Hindlimb muscle (tissue), 1 donor: ENCODE data around the gene FNTB. TPM values are rescaled to one million over a fixed set of nuclear protein-coding genes. Genes with fewer than 3 reads are reported as not detected.
A peak's percentile ranks its signal among the peaks of the same experiment; 100 is the strongest.
"Not testable (repeated sequence)": the region's sequence is repeated elsewhere in the genome, so short reads cannot be mapped to it uniquely, and the experiment has no call there.

ENCODE experiments used
- DNase-seq: peaks from one replicate; pipeline ENCODE4 v3.0.0-alpha.2; 2013
- polyA plus RNA-seq: library from polyadenylated mRNA; unstranded; fragments of 120-200 nt; gene quantifications from one replicate; pipeline ENCODE4 v1.2.1, GENCODE V29; 2013; ENCODE audit not compliant: insufficient read length

The FNTB gene
- polyA plus RNA-seq, 1 donor, result 23.9 TPM

GRCh38 chr14:65019944-65020566 is 33.4 kb downstream of the FNTB start:
- DNase-seq, result peak; percentile 67

GRCh38 chr14:65024957-65025356 is 38.3 kb downstream of the FNTB start:
- DNase-seq, result no peak

DNA sequence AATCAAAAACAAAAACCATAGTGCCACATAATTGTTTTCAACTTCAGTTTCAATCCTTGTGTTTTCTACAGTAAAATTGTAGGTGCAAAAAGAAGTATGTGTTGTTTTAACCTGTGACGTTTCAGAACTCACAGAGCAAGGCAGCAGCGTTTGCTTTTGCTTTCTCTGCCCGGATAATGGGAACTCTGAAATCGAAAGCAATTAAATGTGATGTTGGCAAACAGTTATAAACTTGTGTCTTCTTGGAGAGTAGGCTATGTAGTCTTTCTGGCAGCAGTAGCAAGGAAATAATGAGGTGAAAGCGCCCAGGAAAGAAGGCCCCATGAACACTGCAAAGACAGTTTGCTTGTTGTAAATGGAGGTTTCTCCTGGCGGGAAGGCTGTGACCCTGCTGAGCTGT is 39.1 kb downstream of the FNTB start:
- no peak for DNase-seq

DNA sequence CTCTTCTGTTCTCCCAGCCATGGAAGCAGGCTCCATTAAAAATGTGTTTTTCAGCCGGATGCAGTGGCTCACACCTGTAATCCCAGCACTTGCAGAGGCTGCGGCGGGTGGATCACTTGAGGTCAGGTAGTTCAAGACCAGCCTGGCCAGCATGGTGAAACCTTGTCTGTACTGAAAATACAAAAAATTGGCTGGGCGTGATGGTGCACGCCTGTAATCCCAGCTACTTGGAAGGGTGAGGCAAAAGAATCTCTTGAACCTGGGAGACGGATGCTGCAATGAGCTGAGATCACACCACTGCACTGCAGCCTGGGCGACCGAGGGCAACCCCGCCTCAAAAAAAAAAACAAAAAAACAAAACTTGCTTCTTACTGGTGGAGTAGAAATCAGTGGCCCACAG is 39.8 kb downstream of the FNTB start:
- no peak for DNase-seq

DNA sequence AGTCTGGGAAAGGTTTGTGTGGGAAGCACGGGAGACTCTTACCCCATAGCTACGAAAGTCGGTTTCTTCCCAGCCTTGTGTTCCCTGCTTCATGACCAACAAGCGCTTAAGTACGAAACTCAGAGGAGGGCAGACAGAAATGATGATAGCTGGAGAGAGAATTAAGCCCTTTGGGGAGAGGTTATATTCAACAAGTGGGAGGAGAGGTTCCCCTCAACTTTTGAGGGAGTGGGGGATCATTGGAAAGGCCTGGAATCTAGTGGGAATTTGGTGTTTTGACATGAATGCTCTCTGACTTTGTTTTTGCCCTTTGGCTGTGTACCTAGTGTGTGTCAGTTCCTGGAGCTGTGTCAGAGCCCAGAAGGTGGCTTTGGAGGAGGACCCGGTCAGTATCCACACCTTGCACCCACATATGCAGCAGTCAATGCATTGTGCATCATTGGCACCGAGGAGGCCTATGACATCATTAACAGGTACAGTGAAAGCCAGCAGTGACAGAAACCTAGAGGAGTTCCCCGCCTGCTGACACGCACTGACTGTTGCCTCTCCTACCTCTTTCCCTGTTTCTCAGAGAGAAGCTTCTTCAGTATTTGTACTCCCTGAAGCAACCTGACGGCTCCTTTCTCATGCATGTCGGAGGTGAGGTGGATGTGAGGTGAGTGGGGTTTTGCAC is 40.6 kb downstream of the FNTB start:
- no peak for DNase-seq

GRCh38 chr14:65028937-65029336 is 42.2 kb downstream of the FNTB start:
- DNase-seq, result no peak

DNA sequence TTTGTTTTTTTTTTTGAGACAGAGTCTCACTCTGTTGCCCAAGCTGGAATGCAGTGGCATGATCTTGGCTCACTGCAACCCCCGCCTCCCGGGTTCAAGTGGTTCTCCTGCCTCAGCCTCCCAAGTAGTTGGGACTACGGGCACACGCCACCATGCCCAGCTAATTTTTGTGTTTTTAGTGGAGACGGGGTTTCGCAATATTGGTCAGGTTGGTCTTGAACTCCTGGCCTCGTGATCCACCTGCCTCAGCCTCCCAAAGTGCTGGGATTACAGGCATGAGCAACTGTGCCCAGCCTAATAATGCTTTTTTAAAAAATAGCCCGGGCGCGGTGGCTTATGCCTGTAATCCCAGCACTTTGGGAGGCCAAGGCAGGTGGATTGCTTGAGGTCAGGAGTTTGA is 44.6 kb downstream of the FNTB start:
- DNase-seq, result not testable (repeated sequence)

DNA sequence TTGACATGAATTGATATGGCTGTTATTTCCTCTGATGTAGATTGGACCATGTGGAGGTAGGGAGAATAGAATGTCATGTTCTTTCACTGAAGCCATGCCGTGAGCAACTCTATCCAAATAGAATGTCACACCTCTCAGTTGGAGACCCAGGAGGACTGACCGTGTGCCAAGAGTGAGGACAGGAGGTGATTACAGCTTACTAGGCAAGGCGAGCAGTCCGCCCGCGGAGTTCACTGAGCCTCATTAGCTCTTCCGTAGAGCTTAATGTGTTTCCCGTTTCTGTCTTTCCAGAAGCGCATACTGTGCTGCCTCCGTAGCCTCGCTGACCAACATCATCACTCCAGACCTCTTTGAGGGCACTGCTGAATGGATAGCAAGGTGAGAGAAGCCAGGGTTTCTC is 45.6 kb downstream of the FNTB start:
- no peak for DNase-seq

- no peak for DNase-seq
Observed at GRCh38 chr14:65033181-65033580, 46.5 kb downstream of the FNTB start.

DNA sequence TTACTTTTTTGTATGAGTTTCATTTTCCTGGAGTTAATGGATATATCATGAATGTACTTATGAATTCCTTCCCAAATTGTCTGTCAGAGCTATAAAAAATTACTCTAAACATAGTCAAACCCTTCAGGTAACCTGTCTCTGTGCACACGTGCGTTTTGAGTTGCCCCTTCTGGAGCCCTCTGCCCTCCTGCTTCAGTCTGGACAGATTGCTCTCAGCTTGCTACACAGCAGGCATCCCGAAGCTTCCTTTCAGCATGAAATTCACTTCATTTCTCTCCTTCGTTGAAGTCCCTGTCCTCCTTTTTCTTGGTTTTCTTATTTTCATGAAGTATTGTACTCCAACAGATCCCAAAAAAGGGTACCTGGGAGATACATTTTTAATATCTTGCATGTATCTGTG is 47.3 kb downstream of the FNTB start:
- DNase-seq, result no peak

DNA sequence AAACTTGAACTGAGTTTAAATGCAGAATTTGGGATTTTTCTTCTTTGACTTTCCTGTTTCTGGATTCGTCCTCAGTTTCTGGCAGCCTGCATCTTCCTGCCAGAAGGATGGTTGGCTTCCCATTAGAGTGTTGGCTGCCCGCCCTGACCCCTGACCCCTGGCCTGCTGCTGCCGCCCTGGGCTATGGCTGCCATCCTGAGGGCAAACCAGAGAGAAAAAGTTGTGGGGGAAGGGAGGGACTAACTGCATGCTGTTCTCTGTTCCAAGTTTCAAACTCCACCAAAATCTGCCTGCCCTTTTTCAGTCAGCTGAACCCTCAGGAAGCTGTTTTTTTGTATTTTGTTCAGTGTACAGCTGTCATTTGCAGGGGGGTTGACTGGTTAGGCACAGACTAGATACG is 48.4 kb downstream of the FNTB start:
- DNase-seq, result no peak

GRCh38 chr14:65038966-65039365 is 52.3 kb downstream of the FNTB start:
- no peak for DNase-seq

- no peak for DNase-seq
Observed at GRCh38 chr14:65040666-65041433, 54.2 kb downstream of the FNTB start.

DNA sequence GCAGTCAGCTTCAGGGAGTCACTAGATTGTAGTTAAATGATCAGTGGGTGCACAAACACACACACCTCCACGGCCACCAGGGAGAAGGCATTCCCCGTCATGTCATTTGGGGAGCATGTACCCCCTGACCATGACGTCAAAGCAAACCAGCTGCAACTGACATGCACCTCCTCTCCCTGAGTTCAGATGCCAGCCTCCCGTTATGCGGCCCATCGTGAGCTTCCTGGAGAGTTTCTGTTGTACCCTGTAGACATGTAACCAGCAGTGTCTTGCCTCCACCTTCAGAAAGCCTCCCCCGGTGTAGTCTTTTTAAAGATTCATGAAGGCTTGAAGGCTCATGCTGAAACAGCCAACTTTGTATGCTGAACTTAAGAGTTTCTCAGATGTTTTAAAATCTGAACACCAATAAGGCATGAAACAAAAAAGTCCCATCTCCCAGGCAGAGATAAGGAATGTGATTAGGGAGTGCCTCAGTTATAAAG is 54.8 kb downstream of the FNTB start:
- no peak for DNase-seq

DNA sequence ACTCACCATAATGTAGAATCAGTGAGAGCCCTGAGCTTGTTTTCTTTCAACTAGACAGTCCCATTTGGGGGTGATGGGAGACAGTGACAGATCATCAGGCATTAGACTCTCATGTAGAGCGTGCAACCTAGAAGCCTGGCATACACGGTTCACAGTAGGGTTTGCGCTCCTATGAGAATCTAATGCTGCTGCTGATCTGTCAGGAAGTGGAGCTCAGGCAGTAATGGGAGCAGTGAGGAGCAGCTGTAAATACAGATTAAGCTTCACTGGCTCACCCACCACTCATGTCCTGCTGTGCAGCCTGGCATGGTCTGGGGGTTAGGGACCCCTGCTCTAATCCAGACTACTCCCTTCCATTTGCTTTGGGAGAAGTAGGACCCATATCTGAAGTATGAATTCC is 55.6 kb downstream of the FNTB start:
- DNase-seq, result no peak

GRCh38 chr14:65042731-65043372 is 56.2 kb downstream of the FNTB start:
- DNase-seq, result no peak

- DNase-seq, result no peak
Observed at GRCh38 chr14:65043893-65044595, 57.3 kb downstream of the FNTB start.

- DNase-seq, result no peak
Observed at GRCh38 chr14:65044596-65044959, 57.9 kb downstream of the FNTB start.

GRCh38 chr14:65045006-65045405 is 58.3 kb downstream of the FNTB start:
- no peak for DNase-seq

GRCh38 chr14:65045709-65046108 is 59.0 kb downstream of the FNTB start:
- DNase-seq, result no peak

DNA sequence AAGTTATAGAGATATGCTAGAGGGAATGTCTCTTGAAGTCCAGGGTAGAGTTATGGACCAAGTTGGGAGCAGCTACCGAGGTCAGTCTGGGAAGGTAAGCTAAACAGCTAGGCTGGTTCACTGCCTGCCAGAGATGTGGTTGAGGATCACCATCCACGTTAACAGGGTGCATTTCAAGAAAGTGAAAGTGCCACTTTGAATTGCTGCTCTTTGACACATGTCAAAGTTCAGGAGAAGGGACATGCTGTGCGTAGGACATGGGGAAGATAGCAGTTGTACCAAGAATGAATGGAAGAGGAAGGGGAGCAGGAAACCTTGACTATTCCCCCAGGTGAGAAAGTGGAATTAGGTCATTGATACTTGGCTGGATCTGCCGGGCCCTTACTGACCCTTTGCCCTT is 66.1 kb downstream of the FNTB start:
- DNase-seq, result no peak

DNA sequence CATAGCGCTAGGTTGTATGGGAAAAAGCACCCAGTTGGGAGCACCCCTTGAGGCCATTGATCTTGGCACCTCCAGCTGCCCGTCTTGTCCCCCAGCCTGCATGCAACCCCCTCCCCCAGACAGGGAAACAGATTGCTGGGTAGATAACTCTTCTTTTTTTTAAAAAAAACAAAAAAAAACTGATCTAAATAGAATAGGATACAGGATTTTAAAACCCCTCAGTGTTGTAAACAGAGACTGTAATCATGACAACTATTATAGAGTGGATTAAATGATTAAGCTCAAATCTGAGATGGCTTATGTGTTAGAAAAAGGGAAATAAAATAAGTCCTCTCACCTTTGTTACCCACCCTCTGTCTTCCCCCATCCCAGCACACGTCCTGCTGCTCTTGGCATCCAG is 66.8 kb downstream of the FNTB start:
- no peak for DNase-seq
